ENCODE data around the gene NUP93.

GRCh38 chr16:56886826-56887225 lies 156.9 kb downstream of the NUP93 start:
- TF ChIP-seq CTCF (conservative IDR thresholded peaks at IDR 0.05; ENCODE audit: low read depth in 2 of 2) (no peak), EZH2 (IDR thresholded peaks at IDR 0.05; ENCODE audit: low read depth, unreplicated experiment) (no peak), POLR2AphosphoS5 (IDR thresholded peaks at IDR 0.05; ENCODE audit: low read depth) (no peak), REST (IDR thresholded peaks at IDR 0.05; ENCODE audit: unreplicated experiment) (no peak), EZH2phosphoT487 (IDR thresholded peaks at IDR 0.05; ENCODE audit: unreplicated experiment) (no peak), STAT1 (IDR thresholded peaks at IDR 0.05; ENCODE audit: unreplicated experiment) (no peak), CREB1 (CRISPR knock-in tag; IDR thresholded peaks at IDR 0.05; ENCODE audit: low read depth) (no peak), NANOG (IDR thresholded peaks at IDR 0.05; ENCODE audit: borderline replicate concordance) (no peak), ZNF331 (CRISPR knock-in tag; IDR thresholded peaks at IDR 0.05; ENCODE audit: low read depth) (no peak)

Data from GM23338 (cell line).